H1 (cell line): Measurements from ENCODE around the gene HOXD10. TPM values are rescaled to one million over a fixed set of nuclear protein-coding genes. Genes with fewer than 3 reads are reported as not detected.

Source experiments
- MAFK ChIP-seq: IDR thresholded peaks from 2 replicates; pipeline ENCODE4 v1.6.1; 2012; ENCODE audit warnings: low read depth, mild to moderate bottlenecking, improper control_type of control experiment, low read length
- NANOG ChIP-seq: IDR thresholded peaks from 2 replicates; pipeline ENCODE4 v1.6.1; 2011; ENCODE audit warnings: low read length, low read depth, mild to moderate bottlenecking, inconsistent platforms; ENCODE audit not compliant: insufficient read depth, poor library complexity, severe bottlenecking
- polyA plus RNA-seq, 7 experiments: library from polyadenylated mRNA; depleted of rRNA in 3 of 7; stranded (reverse) in 5 of 7; unstranded in 2 of 7; fragments of >200 nt in 5 of 7; fragments of 200-250 nt in 2 of 7; gene quantifications; 1 replicate in 5 of 7; 2 replicates in 1 of 7; 4 replicates in 1 of 7; pipeline versions ENCODE4 v1.2.1 to v1.2.3, GENCODE V29; 2011 to 2013; ENCODE audit warnings: missing spikeins in 2 of 7, mixed read lengths in 2 of 7
- total RNA-seq: library from RNA; stranded (reverse); fragmentation: NEBNext Ultra II Directional; extraction: Animal tissue kit (Norgen Biotek cat#: 25700); gene quantifications from 2 replicates; pipeline ENCODE4 v1.2.1, GENCODE V29; 2021
- TF ChIP-seq, protein P1 (sequence below): IDR thresholded peaks from 2 replicates; pipeline ENCODE4 v1.6.1; 2012; ENCODE audit warnings: inconsistent platforms
- TF ChIP-seq, protein P2 (sequence below): IDR thresholded peaks from 2 replicates; pipeline ENCODE4 v1.6.1; 2012; ENCODE audit warnings: inconsistent platforms

Gene HOXD10
- total and polyA plus RNA-seq, 2 of the 8 experiments (the other 6 are each of a cell fraction or from before 2014, with no cell fraction given) = not detected

DNA sequence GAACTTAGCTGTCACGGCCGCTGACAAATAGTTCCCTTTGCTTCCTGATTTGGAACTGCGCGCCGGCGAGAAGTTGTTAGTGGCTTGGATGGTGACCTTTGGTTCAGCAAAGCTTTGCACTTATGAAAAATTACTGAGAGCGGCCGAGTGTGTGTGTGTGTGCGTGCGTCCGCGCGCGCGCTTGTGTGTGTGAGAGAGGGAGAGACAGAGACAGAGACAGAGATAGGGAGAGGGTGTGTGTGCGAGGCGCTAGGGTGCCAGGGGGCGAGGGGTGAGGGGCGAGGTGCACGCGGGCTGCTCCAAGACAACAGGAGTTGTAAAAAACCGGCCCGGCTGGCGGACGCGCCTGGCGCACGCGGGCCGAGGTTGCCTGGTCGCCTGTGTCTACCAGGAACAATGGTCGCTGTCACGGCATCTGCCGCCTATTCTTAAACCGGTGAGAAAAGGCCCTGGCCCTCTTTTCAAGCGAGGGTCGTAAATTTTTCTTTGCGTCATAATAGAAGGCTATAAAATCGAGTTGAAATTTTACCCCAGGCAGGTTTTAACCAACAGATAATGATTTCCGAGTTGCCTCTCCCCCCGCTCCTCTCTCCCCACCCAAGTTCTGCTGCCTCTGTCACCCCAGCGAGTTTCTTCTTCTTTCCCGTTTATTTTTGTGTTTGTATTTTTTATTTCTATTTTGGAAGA lies 41.1 kb downstream of the HOXD10 start (continued):
- TF ChIP-seq MAFK (no peak), NANOG (no peak)
- TF ChIP-seq, protein P1, sequence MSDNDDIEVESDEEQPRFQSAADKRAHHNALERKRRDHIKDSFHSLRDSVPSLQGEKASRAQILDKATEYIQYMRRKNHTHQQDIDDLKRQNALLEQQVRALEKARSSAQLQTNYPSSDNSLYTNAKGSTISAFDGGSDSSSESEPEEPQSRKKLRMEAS = peak; percentile 41
- TF ChIP-seq, protein P2, sequence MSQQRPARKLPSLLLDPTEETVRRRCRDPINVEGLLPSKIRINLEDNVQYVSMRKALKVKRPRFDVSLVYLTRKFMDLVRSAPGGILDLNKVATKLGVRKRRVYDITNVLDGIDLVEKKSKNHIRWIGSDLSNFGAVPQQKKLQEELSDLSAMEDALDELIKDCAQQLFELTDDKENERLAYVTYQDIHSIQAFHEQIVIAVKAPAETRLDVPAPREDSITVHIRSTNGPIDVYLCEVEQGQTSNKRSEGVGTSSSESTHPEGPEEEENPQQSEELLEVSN = 0 out of 2 replicates have a peak, but pooled peaks have one; percentile 12
- TF ChIP-seq, all 59 proteins: peak for 6
